Stimulated activated CD4-positive, alpha-beta T cell treated with anti-CD3 and anti-CD28 coated beads, Interleukin-2, amount 100 ng/mL, for 4 hours (primary cell): ENCODE measurements around the gene CTSE.
"Not testable (repeated sequence)": the region's sequence is repeated elsewhere in the genome, so short reads cannot be mapped to it uniquely, and the experiment has no call there.

Experiments
- DNase-seq: peaks from one replicate; pipeline ENCODE4 v3.0.0-alpha.2; 2020; ENCODE audit warnings: low read depth

Gene CTSE

GRCh38 chr1:206023695-206024094 lies at the start of gene CTSE:
TSS of gene CTSE (minus strand) at chr1:206023895. CDS start at chr1:206023791, 104 bp downstream.
- DNase-seq = no peak

DNA sequence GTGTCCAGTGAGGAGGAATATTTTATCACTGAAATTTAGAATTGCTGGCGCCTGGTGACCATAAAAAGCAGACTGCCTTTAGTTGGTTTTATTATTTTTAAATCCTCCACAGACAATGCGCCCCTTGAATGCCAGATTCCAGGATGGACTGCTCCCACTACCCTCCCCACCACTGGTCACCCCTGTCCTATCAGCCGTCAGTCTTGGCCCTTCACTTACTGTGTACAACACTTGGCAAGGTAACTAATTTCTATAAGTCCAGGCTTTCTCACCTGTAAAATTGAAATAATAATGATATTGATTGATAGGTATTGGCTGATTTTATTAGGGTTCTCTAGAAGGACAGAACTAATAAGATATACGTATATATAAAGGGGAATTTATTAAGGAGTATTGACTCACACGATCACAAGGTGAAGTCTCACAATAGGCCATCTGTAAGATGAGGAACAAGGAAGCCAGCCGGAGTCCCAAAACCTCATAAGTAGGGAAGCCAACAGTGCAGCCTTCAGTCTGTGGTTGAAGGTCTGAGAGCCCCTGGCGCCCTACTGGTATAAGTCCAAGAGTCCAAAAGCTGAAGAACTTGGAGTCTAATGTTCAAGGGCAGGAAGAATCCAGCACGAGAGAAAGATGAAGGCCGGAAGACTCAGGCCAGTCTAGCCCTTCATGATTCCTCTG lies 47.1 kb upstream of the CTSE start:
- DNase-seq = no peak

- DNase-seq = no peak
These were observed 44.6 kb upstream of the CTSE start for GRCh38 chr1:206068314-206068713.

DNA sequence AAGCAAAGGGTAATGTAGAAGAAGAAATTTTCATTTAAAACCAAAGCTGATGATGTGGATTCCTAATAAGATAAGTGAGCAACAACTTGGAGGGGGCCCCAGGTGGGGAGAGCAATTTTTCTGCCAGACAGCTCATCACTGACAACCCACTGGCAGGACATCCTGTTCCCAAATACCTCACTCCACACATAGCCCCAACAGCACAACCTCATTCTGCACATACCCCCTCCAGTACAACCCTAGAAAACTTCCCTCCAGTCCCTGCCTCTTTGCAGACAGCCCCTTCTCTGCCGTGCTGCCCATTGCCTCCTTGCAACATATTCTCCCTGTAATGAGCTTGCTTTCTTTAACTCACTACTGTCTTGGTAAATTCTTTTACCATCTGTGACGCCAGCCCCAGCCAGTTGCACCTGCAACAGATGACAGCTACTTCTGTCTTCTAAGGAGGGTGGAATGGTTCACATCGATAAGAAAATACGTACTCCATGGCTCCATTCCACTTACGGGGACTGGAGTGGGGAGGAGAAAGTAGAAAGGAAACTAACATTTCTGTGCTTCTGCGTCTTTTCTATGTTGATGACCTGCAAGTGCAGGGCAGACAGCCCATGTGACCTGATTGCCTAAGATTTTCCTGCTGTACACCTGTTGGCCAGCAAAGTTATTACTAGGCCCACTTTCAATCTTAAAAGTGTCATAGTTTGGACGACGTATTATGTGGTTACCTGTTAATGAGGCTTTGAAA lies 44.0 kb upstream of the CTSE start:
- DNase-seq = no peak

- DNase-seq = no peak
These were observed 42.9 kb upstream of the CTSE start for GRCh38 chr1:206066479-206067171.

DNA sequence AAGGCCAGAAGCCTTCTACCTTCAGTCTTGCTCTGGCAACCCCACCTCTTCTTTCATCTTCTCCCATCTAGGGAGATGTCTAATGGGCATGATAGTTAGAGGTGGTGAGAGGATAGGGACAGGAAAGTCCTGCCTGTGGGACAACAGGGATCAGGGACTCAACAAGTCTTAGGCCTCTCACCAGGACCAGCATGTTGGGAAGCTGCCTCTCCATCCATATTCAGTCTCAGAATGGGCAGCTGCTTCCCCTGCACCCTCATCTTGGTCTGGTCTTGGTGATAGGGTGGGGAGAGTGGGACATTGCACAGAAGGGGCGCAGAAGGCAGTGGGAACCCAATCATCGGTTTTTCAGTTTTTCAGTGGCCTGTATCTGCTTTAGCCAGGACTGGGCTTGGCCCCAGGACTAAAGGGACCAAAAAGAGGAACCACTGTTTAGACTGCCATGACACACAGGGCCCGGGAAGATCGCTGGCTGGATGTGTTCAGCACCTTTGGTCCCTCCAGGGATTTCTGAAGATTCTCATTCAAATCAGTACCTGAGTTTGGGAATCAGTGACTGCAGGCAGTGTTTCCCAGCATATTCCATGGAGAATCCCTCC lies 42.0 kb upstream of the CTSE start:
- no peak for DNase-seq

DNA sequence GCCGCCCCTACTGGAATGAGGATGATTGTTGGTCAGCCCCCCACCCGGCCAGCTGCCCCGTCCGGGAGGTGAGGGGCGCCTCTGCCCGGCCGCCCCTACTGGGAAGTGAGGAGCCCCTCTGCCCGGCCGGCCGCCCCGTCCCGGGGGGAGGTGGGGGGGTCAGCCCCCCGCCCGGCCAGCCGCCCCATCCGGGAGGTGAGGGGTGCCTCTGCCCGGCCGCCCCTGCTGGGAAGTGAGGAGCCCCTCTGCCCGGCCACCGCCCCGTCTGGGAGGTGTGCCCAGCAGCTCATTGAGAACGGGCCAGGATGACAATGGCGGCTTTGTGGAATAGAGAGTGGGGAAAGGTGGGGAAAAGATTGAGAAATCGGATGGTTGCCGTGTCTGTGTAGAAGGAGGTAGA lies 40.8 kb upstream of the CTSE start:
- not testable (repeated sequence) for DNase-seq

DNA sequence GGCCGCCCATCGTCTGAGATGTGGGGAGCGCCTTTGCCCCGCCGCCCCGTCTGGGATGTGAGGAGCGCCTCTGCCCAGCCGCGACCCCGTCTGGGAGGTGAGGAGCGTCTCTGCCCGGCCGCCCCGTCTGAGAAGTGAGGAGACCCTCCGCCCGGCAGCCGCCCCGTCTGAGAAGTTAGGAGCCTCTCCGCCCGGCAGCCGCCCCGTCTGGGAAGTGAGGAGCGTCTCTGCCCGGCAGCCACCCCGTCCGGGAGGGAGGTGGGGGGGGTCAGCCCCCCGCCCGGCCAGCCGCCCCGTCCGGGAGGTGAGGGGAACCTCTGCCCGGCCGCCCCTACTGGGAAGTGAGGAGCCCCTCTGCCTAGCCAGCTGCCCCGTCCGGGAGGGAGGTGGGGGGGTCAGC lies 40.3 kb upstream of the CTSE start:
- DNase-seq = not testable (repeated sequence)

GRCh38 chr1:206062464-206062863 lies 38.8 kb upstream of the CTSE start:
- no peak for DNase-seq

DNA sequence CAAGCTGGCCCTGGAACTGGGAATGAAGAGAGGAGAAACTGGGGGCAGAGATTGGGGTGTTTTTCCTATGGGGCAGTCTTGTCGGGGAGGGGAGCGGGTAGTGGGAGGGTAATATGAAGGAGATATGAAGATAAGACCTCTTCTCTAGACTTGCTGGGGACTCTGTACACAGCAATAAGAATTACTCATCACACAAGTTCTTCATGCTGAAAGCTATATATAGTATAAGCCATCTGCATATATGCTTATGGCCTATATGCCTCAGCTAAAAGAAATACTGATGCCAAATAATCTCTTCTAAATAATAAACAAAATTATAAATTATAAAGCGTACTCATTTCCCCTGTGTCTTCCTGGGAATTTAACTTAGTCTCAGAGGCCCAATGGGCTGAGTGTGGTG lies 37.1 kb upstream of the CTSE start:
- no peak for DNase-seq

DNA sequence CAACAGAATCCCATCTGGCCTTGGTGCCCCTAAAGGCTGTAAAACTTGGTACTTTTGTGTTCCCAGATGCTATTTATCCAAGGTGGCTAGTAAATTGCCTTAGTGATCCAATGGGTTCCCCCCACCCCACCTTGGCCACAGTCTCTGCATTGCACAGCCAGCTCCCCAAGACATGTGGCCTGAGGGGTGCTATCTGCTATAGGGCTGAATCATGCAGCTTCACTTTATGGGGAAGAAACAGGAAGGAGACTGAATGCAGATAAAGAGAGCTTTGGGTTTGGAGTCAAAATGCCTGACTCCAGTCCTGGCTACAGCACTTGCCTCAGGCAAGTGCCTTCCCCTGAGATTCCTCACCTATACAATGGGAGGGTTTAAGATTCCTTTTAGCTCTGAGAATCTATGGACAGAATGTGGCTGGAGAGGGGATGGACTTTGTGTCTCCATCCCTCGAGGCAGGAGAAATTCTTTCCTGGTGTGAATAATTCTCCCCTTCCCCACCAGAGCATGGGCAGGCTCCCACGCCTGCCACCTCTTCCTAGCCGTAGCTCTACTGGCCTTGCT lies 35.7 kb upstream of the CTSE start:
- DNase-seq = no peak

DNA sequence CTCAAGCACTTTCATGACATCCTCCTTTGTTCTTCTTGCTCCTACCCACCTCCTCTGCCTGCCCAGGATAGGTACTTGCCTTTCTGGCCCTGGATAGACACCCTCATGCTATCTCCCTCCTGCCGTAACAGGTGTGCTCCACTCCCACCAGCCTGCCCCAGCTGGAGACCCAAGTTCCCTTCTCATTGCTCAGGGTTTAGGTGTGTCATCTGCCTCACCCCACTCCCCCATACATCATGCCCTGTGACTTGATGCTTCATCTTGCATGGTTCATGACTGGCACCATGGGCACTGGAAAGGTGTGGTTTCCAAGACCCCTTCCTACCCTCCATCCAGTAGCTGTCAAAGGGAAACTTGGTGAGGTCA lies 35.2 kb upstream of the CTSE start:
- DNase-seq = no peak

GRCh38 chr1:206058289-206058926 lies 34.7 kb upstream of the CTSE start:
- DNase-seq = not testable (repeated sequence)

DNA sequence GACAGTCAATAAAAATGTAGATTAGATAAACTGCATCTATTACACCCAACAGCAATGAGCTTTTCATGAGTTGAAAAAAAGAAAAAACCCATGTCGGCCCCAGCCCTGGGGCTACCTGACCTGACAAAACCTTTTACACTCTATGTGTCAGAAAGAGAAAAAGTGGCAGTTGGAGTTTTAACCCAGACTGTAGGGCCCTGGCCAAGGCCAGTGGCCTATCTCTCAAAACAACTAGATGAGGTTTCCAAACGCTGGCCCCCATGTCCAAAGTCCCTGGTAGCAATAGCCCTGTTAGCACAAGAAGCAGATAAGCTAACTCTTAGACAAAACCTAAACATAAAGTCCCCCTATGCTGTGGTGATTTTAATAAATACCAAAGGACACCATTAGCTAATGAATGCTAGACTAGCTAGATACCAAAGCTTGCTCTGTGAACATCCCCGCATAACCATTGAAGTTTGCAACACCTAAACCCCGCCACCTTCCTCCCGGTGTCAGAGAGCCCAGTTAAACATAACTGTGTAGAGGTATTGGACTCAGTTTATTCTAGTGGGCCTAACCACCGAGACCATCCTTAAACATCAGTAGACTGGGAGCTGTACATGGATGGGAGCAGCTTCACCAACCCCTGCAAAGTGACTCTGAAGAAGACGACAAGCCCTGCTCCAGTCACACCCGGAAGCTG lies 32.1 kb upstream of the CTSE start:
- DNase-seq = not testable (repeated sequence)

GRCh38 chr1:206055069-206055625 lies 31.5 kb upstream of the CTSE start:
- DNase-seq = not testable (repeated sequence)

DNA sequence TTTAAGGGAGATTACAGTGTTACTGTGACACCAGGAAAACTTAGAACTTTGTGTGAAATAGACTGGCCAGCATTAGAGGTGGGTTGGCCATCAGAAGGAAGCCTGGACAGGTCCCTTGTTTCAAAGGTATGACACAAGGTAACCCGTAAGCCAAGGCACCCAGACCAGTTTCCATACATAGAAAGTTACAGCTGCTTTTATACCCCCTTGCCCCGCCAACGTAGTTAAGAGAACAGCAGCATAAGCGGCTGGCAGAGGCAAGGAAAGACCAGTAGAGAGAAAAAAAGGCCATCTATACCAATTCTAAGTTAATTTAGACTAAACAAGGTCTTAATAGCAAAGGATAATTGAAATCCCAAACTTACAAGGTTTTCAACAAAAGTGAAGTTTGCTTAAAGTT lies 29.9 kb upstream of the CTSE start:
- DNase-seq = not testable (repeated sequence)

DNA sequence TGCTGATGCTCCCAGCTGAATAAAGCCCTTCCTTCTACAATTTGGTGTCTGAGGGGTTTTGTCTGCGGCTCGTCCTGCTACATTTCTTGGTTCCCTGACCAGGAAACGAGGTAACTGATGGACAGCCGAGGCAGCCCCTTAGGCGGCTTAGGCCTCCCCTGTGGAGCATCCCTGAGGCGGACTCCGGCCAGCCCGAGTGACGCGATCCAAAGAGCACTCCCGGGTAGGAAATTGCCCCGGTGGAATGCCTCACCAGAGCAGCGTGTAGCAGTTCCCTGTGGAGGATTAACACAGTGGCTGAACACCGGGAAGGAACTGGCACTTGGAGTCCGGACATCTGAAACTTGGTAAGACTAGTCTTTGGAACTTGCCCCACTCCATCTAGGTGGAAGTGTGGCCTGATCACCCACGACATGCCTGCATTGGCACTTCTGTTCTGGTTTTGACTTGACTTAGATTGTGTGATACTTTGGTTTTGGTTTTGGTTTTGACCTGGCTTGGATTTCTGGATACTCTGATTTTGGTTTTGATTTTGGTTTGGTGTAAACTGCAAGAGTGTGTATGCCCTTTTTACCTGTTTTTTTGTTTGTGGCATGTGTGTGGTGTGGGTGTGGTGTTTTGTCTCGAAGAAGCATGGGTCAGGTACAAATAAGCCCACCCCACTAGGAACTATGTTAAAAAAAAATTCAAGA lies 29.4 kb upstream of the CTSE start, which contains the start of gene RHEX:
Gene RHEX (plus strand): TSS at position 255 of the 692 bp plus-strand sequence. CDS start 44,656 bp downstream, outside the sequence.
- not testable (repeated sequence) for DNase-seq

DNA sequence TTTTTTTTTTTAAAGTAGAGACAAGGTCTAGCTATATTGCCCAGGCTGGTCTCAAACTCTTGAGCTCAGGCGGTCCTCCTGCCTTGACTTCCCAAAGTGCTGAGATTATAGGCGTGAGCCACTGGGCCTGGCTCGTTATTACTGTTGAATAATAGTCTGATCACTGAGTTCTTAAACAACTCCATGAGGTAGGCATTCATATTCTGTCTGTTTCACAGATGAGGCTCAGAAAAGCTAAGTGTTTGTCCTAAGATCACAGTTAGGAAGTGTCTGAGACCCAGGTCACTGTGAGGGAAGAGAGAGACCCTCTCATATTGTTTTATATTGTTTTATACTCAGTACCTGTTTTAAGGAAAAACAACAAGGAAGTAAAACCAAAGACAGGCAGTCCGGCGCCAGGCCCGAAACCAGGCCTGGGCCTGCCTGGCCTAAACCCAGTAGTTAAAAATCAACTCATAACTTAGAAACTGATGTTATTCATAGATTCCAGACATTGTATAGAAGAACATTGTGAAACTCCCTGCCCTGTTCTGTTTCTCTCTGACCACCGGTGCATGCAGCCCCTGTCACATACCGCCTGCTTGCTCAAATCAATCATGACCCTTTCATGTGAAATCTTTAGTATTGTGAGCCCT lies 28.7 kb upstream of the CTSE start:
- not testable (repeated sequence) for DNase-seq

GRCh38 chr1:206050655-206051235 lies 27.1 kb upstream of the CTSE start:
- DNase-seq = peak; percentile 54
